Measurements from ENCODE around the gene LMBRD2. TPM values are rescaled to one million over a fixed set of nuclear protein-coding genes. Genes with fewer than 3 reads are reported as not detected.
A peak's percentile ranks its signal among the peaks of the same experiment; 100 is the strongest.

The LMBRD2 gene
- total and polyA plus RNA-seq, 9 of the 15 experiments (the other 6 are each of a cell fraction or from before 2014, with no cell fraction given): 2.1 to 24.2 (median 10.6) TPM

GRCh38 chr5:36150676-36151433 is 832 bp downstream of the LMBRD2 start:
- no peaks in the 10 kb centered on the region for H3K9me1 ChIP-seq (ENCODE audit: control insufficient read depth, insufficient read depth, low read length)
- peak overlapping the region; percentile 93 for H2AFZ ChIP-seq (ENCODE audit: low read depth, low read length)
- H3K9ac ChIP-seq (ENCODE audit: insufficient read depth in 1 of 2, low read depth in 2 of 2, low read length in 2 of 2): peak overlapping the region; percentile 88 to 96
- H3K79me2 ChIP-seq (ENCODE audit: control insufficient read depth, insufficient read depth, low read length): peaks cover 95% of the 10 kb centered on the region
- in situ Hi-C loops (cut with MboI): no loop called here
- intact Hi-C loops (cut with micrococcal nuclease): loop anchor here (1.0 kb wide), 1 partner anchor 91 kb away; no protein-coding TSS in a partner anchor
- no peaks in the 10 kb centered on the region for H3K27me3 ChIP-seq (ENCODE audit: control insufficient read depth in 2 of 2, insufficient read depth in 2 of 2, low read length in 2 of 2)
- H3K36me3 ChIP-seq (ENCODE audit: control insufficient read depth, insufficient read depth, low read length): peaks cover 34% of the 10 kb centered on the region
- H4K20me1 ChIP-seq (replicated peaks; ENCODE audit: control insufficient read depth, insufficient read depth, low read length): no peaks in the 10 kb centered on the region
- peak overlapping the region; percentile 66 for H3K4me3 ChIP-seq
- peaks cover 6 to 16% of the 10 kb centered on the region in 2 experiments for H3K4me1 ChIP-seq (replicated peaks in 1 of 2; ENCODE audit: control insufficient read depth in 2 of 2, insufficient read depth in 2 of 2, low read length in 2 of 2)
- H3K9me3 ChIP-seq (replicated peaks; ENCODE audit: control insufficient read depth, insufficient read depth, low read depth, low read length): no peaks in the 10 kb centered on the region
- BruUV-seq (replicated peaks): no TSS peak
- POLR2A ChIA-PET: interaction anchor here (0.6 to 1.9 kb wide), 8 partner anchors 8 to 74 kb away, joined by 3 to 8 read pairs (median 4); no protein-coding TSS in a partner anchor
- DNase-seq (ENCODE audit: extremely low read depth in 1 of 4, low spot score in 3 of 4) (peak in 3 of 4 experiments; percentile 33 to 89 (median 74)), ATAC-seq (peak; percentile 76), FAIRE-seq (peak; percentile 76)
- CTCF ChIA-PET (ENCODE audit: low intra/inter-chr PET ratio): no interaction called here
- peak overlapping the region; percentile 80 for H3K27ac ChIP-seq (ENCODE audit: extremely low read depth, low read depth, low read length)
- WGBS (ENCODE audit: insufficient coverage, low coverage, missing lambda C conversion rate): under 1% methylated on average over 23 of the region's 23 CpGs
- H3K4me2 ChIP-seq (ENCODE audit: insufficient read depth, low read length): peak overlapping the region; percentile 98
- no peak for TF ChIP-seq BRF1 (IDR thresholded peaks at IDR 0.05; ENCODE audit: borderline replicate concordance, extremely low read depth, insufficient read length)
- no peak for TF ChIP-seq TCF15 (CRISPR knock-in tag; IDR thresholded peaks at IDR 0.05)
- no peak for TF ChIP-seq PATZ1 (CRISPR knock-in tag; IDR thresholded peaks at IDR 0.05; ENCODE audit: borderline replicate concordance)
- TF ChIP-seq TAF1 (IDR thresholded peaks at IDR 0.05; ENCODE audit: control insufficient read depth, extremely low read depth, insufficient read depth, low read length, severe bottlenecking): peak; percentile 91
- peak; percentile 76 to 82 for TF ChIP-seq MNT (conservative IDR thresholded peaks at IDR 0.05)
- no peak for TF ChIP-seq EGR1 (conservative IDR thresholded peaks at IDR 0.05)
- no peak for TF ChIP-seq GABPB1 (CRISPR knock-in tag; IDR thresholded peaks at IDR 0.05)
- peak; percentile 84 for TF ChIP-seq MYC (IDR thresholded peaks at IDR 0.05; ENCODE audit: low read depth, low read length)
- TF ChIP-seq MYC (CRISPR knock-in tag; IDR thresholded peaks at IDR 0.05; ENCODE audit: borderline replicate concordance, low read depth): no peak
- TF ChIP-seq MXD1 (CRISPR knock-in tag; IDR thresholded peaks at IDR 0.05; ENCODE audit: borderline replicate concordance, poor library complexity, severe bottlenecking): peak; percentile 29
- peak; percentile 56 for TF ChIP-seq MEIS2 (IDR thresholded peaks at IDR 0.05; ENCODE audit: partially characterized antibody)
- TF ChIP-seq ZBTB5 (IDR thresholded peaks at IDR 0.05): no peak
- peak; percentile 98 for TF ChIP-seq CREB1 (IDR thresholded peaks at IDR 0.05)
- peak; percentile 97 for TF ChIP-seq CREB1 (CRISPR knock-in tag; IDR thresholded peaks at IDR 0.05)
